Body of pancreas (tissue), 4 donors: ENCODE data around the gene UMODL1. TPM values are rescaled to one million over a fixed set of nuclear protein-coding genes. Genes with fewer than 3 reads are reported as not detected.

ENCODE experiments used
- ATAC-seq: fragments of 150-250 bp; one replicate; pipeline ENCODE4 v1.9.1; 2016
- DNase-seq, 4 donors: peaks; one replicate each; pipeline ENCODE4 v3.0.0-alpha.2; 2019
- H3K27ac ChIP-seq, 4 donors: fragments of 200-600 bp; sonication (generic); 1 replicate in 3 of 4; 2 replicates in 1 of 4; pipeline versions ENCODE4 v1.5.1 to v1.6.1; 2016 to 2019; ENCODE audit warnings: mild to moderate bottlenecking in 1 of 4, mixed read lengths in 1 of 4, moderate library complexity in 1 of 4
- H3K27me3 ChIP-seq, 2 donors: fragments of 200-600 bp; sonication (generic); one replicate each; pipeline ENCODE4 v1.6.0; 2016; ENCODE audit warnings: mild to moderate bottlenecking in 1 of 2
- H3K36me3 ChIP-seq, 2 donors: fragments of 200-600 bp; sonication (generic); replicated peaks in 1 of 2; 2 replicates each; pipeline ENCODE4 v1.5.1; 2016; ENCODE audit warnings: low read depth in 2 of 2; ENCODE audit not compliant: insufficient read depth in 1 of 2
- H3K4me1 ChIP-seq: fragments of 200-600 bp; sonication (generic); one replicate; pipeline ENCODE4 v1.6.0; 2016
- H3K4me3 ChIP-seq, 2 donors: fragments of 200-600 bp; sonication (generic); 1 replicate in 1 of 2; 2 replicates in 1 of 2; pipeline ENCODE4 v1.5.1; 2016 to 2019
- H3K9me3 ChIP-seq, 3 donors: fragments of 200-600 bp; sonication (generic); 1 replicate in 2 of 3; 2 replicates in 1 of 3; pipeline ENCODE4 v1.5.1; 2016
- CTCF ChIP-seq, 7 experiments: fragments of 450-650 bp in 4 of 7; fragments of 200-600 bp in 3 of 7; sonication (generic) in 3 of 7; IDR thresholded peaks; one replicate each; pipeline ENCODE4 v1.5.1; 2016 to 2019; ENCODE audit warnings: antibody characterized with exemption in 7 of 7
- POLR2A ChIP-seq, 3 donors: fragments of 450-650 bp; IDR thresholded peaks; one replicate each; pipeline ENCODE4 v1.6.1; 2016; ENCODE audit warnings: antibody characterized with exemption in 3 of 3, mild to moderate bottlenecking in 2 of 3
- WGBS, 2 donors: methylation state at CpG; one replicate each; pipeline ENCODE4 v1.1.5; 2017; 5-methylcytosine and 5-hydroxymethylcytosine counted together
- intact Hi-C: fragments of 100-400 bp; cut with DNase I; formaldehyde crosslinking; loops from one replicate; pipeline ENCODE4 v1.15.1; 2023
- total RNA-seq, 2 donors: library from RNA; depleted of rRNA; stranded (reverse); fragments of >200 nt; gene quantifications; one replicate each; pipeline ENCODE4 v1.1.0, GENCODE V29; 2016

UMODL1 gene
- total RNA-seq, 2 donors from 2014 or later = not detected

GRCh38 chr21:42040411-42041180 lies 30.5 kb upstream of the UMODL1 start:
- Histone ChIP-seq H3K4me1 (peaks cover 22% of the 10 kb centered on the region), H3K9me3 (no peaks in the 10 kb centered on the region), H3K27me3 (no peaks in the 10 kb centered on the region), H3K4me3 (no peak overlapping the region), H3K27ac (peak overlapping the region in 3 of 4 donors; percentile 63 to 85 (median 84)), H3K36me3 (no peaks in the 10 kb centered on the region)
- intact Hi-C loops = no loop called here
- DNase-seq (peak in 1 of 4 donors; percentile 56), ATAC-seq (peak; percentile 23)
- 89 to 91% methylated on average over 18 of the region's 18 CpGs for WGBS, 2 donors
- TF ChIP-seq POLR2A (IDR thresholded peaks at IDR 0.05) = no peak
- no peak for TF ChIP-seq CTCF (IDR thresholded peaks at IDR 0.05)

DNA sequence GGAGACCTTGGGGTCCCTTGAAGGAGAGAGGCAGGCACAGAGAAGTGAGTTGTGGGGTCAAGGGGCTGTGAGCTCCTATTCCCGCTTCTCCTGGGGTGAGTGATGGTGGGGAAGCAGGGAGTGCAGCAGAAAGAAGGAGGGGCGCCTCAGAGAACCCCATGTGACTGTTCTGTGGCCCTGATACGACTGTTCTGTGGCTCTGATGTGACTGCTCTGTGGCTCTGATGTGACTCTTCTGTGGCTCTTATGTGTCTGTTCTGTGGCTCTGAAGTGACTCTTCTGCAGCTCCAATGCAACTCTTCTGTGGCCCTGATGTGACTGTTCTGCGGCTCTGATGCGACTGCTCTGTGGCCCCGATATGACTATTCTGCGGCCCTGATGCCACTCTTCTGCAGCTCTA lies 29.9 kb upstream of the UMODL1 start:
- no peak overlapping the region for H3K27ac ChIP-seq
- H3K9me3 ChIP-seq = no peaks in the 10 kb centered on the region
- H3K4me1 ChIP-seq = peaks cover 22% of the 10 kb centered on the region
- no peak for ATAC-seq
- no peak for TF ChIP-seq CTCF (IDR thresholded peaks at IDR 0.05)
- no peak for TF ChIP-seq POLR2A (IDR thresholded peaks at IDR 0.05)
- no peak for DNase-seq
- H3K27me3 ChIP-seq = no peaks in the 10 kb centered on the region
- no peaks in the 10 kb centered on the region for H3K36me3 ChIP-seq
- H3K4me3 ChIP-seq = no peak overlapping the region
- 92 to 95% methylated on average over 7 of the region's 7 CpGs for WGBS, 2 donors
- intact Hi-C loops = no loop called here

DNA sequence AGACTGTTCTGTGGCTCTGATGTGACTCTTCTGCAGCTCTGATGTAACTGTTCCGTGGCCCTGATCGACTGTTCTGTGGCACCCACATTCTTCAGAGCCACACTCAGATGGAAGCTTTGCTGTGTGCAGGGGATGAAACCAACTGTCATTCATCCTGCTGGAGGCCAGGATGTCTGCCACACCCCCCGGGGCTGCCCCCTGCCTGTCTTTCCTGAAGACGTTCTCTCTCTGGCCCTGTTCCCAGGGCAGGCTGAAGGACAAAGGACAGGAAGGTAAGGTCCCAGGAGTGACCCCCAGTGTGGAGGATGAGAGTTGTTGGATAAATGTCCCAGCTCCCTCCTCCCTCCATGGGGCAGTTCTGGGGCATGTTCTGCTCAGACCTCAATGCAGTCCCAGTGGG lies 29.4 kb upstream of the UMODL1 start:
- no peak for TF ChIP-seq POLR2A (IDR thresholded peaks at IDR 0.05)
- no peak for TF ChIP-seq CTCF (IDR thresholded peaks at IDR 0.05)
- 51 to 75% methylated on average over 3 to 4 of the region's 4 CpGs for WGBS, 2 donors

DNA sequence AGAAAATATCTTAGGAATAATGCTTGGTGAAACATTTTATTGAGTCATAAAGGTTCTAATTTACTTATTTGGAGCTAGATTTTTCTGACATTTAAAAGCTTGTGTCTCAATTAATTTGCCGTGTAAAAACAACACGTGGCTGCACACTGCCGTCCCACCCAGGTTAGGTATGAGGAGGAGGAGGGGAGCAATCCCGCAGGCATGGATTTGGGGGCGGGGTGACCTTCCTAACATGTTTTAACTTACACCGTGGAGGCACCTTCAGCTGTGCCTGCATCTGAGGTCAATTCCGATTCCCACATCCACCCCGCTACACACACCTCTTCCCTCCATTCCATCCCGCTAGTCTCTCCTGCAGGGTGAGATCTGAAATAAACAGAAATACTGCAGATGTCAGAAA lies 28.5 kb upstream of the UMODL1 start:
- ATAC-seq (no peak), DNase-seq (no peak)
- H3K36me3 ChIP-seq = no peaks in the 10 kb centered on the region
- H3K27me3 ChIP-seq = no peaks in the 10 kb centered on the region
- TF ChIP-seq CTCF (IDR thresholded peaks at IDR 0.05) (no peak), POLR2A (IDR thresholded peaks at IDR 0.05) (no peak)
- intact Hi-C loops = no loop called here
- H3K4me1 ChIP-seq = peaks cover 22% of the 10 kb centered on the region
- H3K9me3 ChIP-seq = no peaks in the 10 kb centered on the region
- 64 to 74% methylated on average over 8 to 9 of the region's 9 CpGs for WGBS, 2 donors
- H3K4me3 ChIP-seq = no peak overlapping the region
- no peak overlapping the region for H3K27ac ChIP-seq

More for the DNA sequence above, 29.4 kb upstream of the UMODL1 start:
- Histone ChIP-seq H3K27me3 (no peaks in the 10 kb centered on the region), H3K27ac (no peak overlapping the region), H3K9me3 (no peaks in the 10 kb centered on the region), H3K4me1 (peaks cover 22% of the 10 kb centered on the region), H3K36me3 (no peaks in the 10 kb centered on the region), H3K4me3 (no peak overlapping the region)
- no peak for ATAC-seq
- intact Hi-C loops = no loop called here
- DNase-seq = no peak
